ENCODE results near the gene ZNF423.

- TF ChIP-seq EZH2 (IDR thresholded peaks at IDR 0.05; ENCODE audit: insufficient read depth, low read length) (no peak), CTCF (IDR thresholded peaks at IDR 0.05; ENCODE audit: insufficient read depth, low read depth, low read length) (no peak)
These were observed 315.1 kb downstream of the ZNF423 start for GRCh38 chr16:49540836-49541235.

Measured in astrocyte (in vitro differentiated cells and primary cell).